Brain microvascular endothelial cell (primary cell): ENCODE data around the gene FOXN1.

ENCODE experiments used
- DNase-seq: peaks from one replicate; pipeline ENCODE4 v3.0.0-alpha.2; 2020
- H3K27ac ChIP-seq: fragments of 250-450 bp; sonication (Bioruptor Pico); 2 replicates; pipeline ENCODE4 v1.5.1; 2020; ENCODE audit warnings: mild to moderate bottlenecking, moderate library complexity
- H3K27me3 ChIP-seq: fragments of 250-450 bp; sonication (Bioruptor Pico); replicated peaks from 2 replicates; pipeline ENCODE4 v1.5.1; 2020; ENCODE audit warnings: mild to moderate bottlenecking
- H3K36me3 ChIP-seq: fragments of 250-450 bp; sonication (Bioruptor Pico); replicated peaks from 2 replicates; pipeline ENCODE4 v1.5.1; 2020; ENCODE audit warnings: mild to moderate bottlenecking
- H3K4me3 ChIP-seq: 2 replicates; pipeline ENCODE4 v1.5.1; 2011; ENCODE audit warnings: low read depth, mild to moderate bottlenecking, control low read depth, low read length, moderate library complexity
- in situ Hi-C: cut with HindIII; loops from 2 replicates; pipeline ENCODE4 v1.10.0; 2017; ENCODE audit warnings: low sequenced_read_pairs, low pct_ligation_motif_present
- TF ChIP-seq, protein P1 (sequence below): IDR thresholded peaks from 2 replicates; pipeline ENCODE4 v1.5.1; 2011; ENCODE audit warnings: low read depth, mild to moderate bottlenecking, moderate library complexity, low read length, control low read depth, inconsistent platforms; ENCODE audit errors: missing control alignments

FOXN1 gene

DNA sequence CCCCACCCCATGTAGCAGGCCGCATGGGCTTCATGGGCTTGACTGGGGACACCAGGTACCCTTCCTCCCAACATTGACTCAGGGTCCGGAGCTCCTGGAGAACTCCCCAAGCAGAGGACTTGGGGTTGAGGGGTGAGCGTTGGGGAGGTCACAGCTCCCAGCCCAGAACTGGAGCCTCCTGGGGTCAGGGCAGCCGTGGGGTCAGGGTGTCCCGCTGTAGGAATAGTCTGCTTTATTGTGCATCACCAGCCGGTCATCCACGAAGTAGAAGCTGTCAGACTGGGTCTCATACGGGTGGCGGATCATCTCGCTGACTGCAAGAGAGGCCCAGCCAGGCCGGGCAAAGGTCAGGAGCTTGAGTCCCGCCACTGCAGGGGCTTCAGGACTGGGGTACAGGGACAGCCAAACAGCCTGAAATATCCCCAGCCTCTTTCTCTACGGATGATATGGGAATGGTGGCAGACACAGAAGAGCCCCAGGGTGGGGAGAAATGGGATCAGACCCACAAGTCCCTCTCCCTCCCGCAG is 41.0 kb downstream of the FOXN1 start:
- TF ChIP-seq, protein P1, sequence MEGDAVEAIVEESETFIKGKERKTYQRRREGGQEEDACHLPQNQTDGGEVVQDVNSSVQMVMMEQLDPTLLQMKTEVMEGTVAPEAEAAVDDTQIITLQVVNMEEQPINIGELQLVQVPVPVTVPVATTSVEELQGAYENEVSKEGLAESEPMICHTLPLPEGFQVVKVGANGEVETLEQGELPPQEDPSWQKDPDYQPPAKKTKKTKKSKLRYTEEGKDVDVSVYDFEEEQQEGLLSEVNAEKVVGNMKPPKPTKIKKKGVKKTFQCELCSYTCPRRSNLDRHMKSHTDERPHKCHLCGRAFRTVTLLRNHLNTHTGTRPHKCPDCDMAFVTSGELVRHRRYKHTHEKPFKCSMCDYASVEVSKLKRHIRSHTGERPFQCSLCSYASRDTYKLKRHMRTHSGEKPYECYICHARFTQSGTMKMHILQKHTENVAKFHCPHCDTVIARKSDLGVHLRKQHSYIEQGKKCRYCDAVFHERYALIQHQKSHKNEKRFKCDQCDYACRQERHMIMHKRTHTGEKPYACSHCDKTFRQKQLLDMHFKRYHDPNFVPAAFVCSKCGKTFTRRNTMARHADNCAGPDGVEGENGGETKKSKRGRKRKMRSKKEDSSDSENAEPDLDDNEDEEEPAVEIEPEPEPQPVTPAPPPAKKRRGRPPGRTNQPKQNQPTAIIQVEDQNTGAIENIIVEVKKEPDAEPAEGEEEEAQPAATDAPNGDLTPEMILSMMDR, result no peak
- Histone ChIP-seq H3K27me3 (no peaks in the 10 kb centered on the region), H3K4me3 (no peak overlapping the region), H3K27ac (no peak overlapping the region), H3K36me3 (no peaks in the 10 kb centered on the region)
- DNase-seq, result no peak
- in situ Hi-C loops, result no loop called here

DNA sequence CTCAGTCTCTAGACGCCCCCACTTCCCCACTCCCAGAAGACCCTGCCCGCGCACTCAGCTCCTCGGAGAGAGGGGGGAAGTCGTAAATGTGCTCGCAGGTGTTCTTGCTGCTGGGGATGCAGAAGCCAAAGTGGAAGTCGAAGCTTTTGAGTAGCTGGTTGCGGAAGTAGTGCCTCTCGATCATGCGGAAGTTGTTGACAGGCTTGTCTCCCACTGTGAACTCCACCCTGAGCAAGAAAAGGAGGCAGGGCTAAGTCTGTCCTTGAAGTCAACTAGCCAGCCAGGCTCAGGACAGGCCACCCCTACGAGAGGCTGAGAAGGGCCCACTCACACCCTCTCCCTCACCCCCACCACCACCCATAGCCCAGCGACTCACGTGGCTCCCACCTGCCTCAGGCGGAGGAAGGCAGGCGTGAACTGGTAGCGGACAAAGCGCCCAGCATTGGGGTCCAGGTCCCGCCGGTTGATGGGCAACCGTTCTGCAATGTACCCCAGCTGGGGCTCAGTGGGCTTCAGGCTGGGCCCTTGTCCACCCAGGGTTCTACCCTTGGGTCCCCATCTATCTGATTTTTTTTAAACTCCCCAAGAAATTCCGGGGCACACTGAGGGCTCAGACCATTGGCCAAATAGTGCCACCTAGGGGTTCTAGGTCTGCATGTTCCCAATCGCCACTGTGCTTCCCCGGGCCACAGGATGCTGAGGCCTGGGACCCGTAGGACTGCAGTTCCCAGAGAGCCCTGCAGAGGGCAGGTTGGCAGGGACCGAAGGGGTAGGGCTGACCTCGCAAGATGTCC is 41.7 kb downstream of the FOXN1 start:
- peak; percentile 60 for DNase-seq
- H3K27me3 ChIP-seq, result no peaks in the 10 kb centered on the region
- H3K27ac ChIP-seq, result no peak overlapping the region
- TF ChIP-seq, protein P1, result peak; percentile 96
- in situ Hi-C loops, result no loop called here
- H3K36me3 ChIP-seq, result no peaks in the 10 kb centered on the region
- H3K4me3 ChIP-seq, result no peak overlapping the region

DNA sequence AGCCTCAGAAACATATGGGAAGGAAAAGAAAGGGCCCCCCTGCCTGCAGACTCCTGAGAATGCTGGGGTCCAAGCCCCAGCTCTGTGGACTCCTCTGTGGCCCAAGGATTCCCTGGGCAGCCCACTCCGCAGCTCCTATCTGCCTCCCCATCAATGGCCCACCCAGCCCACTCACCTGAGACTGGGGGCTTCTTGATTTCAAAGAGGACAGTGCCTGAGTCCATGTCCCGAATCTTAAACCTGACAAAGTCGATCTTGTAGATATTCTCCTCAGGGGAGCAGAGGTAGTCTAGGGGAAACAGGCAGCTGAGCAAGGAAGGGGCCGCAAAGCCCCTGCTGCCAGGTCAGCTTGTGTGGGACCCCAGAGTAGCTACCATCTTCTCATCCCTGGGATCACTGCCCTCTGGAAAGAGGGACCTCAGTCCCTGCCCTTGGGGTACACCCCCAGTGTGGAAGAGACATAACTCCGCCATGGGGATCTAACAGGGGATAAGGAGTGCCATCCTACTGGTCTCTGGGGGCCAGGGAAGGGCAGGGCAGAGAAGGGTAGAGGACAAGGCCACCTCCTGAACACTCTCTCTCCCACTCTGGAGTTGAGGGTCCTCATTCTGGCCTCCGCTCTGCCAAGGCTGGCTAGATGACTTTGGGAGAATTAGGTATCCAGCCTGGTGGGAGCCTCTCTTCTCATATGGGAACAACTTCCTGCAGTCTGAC is 42.4 kb downstream of the FOXN1 start:
- peaks cover under 1% of the 10 kb centered on the region for H3K36me3 ChIP-seq
- in situ Hi-C loops, result no loop called here
- H3K27me3 ChIP-seq, result no peaks in the 10 kb centered on the region
- no peak for DNase-seq
- H3K27ac ChIP-seq, result no peak overlapping the region
- H3K4me3 ChIP-seq, result no peak overlapping the region
- TF ChIP-seq, protein P1, result no peak

DNA sequence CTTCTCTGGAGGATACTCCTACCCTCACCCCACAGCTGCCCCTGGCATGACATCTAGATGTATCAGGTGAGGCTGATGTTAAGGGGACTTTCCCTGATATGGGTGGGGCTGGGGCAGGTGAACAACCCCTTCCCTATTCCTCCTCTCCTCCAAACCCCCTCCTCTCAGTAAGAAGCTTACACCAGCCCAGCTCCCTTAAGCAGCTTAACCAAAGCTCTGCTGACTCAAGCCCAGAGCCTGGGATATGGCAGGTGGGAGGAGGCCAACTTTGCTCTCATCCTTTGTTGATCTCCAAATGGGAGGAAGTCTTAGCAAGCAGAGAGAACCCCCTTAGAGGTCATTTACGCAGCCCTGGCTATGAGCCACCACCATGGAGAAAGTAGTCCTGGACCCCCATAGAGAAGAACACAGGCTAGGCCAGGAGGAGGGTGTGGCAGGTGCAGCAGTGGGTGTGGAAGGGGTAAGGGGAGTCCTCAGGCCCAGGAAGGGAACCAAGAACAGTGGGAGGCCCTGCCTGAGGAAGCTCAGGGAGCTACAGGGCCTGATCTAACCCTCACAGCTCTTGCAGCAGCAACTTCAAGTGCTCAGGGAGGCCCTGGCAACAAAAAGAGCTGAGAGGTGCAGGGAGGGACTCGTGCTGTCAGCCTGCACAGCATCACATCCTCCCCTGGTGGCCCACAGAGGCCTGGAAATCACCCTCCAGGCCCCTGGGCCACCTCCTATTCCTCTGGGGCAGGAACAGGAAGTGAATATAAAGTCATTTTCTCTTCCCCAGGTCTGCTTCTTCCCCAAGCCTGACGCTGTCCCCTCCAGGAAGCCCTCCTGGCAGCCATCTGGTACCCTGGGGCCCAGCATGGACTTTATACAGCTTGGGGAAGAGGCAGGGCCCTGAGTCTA is 43.3 kb downstream of the FOXN1 start:
- Histone ChIP-seq H3K27ac (no peak overlapping the region), H3K27me3 (no peaks in the 10 kb centered on the region), H3K4me3 (no peak overlapping the region), H3K36me3 (peaks cover 10% of the 10 kb centered on the region)
- TF ChIP-seq, protein P1, result no peak
- DNase-seq, result no peak
- in situ Hi-C loops, result no loop called here

DNA sequence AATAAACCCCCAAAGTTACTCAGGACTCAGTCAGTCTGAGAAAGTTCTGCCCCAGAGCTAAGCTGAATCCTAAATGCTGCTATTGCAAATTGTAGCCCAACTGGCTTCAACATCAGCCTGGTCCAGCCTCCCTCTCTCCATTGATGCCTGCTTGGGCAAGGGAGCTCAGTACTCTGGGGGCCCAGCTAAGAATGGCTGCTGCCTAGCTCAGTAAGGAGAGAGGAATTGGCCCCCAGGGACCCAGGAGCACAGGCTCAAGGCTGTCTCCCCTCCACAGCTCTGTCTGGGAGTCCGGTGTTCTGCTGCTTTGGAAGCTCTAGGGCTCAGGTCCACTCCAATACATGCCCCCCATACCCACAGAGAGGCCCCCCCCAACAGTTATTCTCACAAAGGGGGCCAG is 44.7 kb downstream of the FOXN1 start:
- Histone ChIP-seq H3K27me3 (no peaks in the 10 kb centered on the region), H3K4me3 (no peak overlapping the region), H3K27ac (no peak overlapping the region), H3K36me3 (peaks cover 22% of the 10 kb centered on the region)
- no peak for DNase-seq
- in situ Hi-C loops, result no loop called here
- TF ChIP-seq, protein P1, result no peak
